HepG2 (cell line): ENCODE data around the gene MMP26.

Experiments used
- CTCF ChIP-seq: sonication (generic); formaldehyde crosslinking; IDR thresholded peaks from 2 replicates; pipeline ENCODE4 v1.5.0; 2020; ENCODE audit warnings: mild to moderate bottlenecking, missing genetic modification reagents, moderate library complexity
- HDAC2 ChIP-seq: sonication (generic); formaldehyde crosslinking; IDR thresholded peaks from 2 replicates; pipeline ENCODE4 v1.4.0; 2020; ENCODE audit warnings: missing genetic modification reagents
- POLR2AphosphoS5 ChIP-seq: IDR thresholded peaks from 2 replicates; pipeline ENCODE4 v1.6.1; 2012; ENCODE audit warnings: low read depth, low read length
- SETDB1 ChIP-seq: sonication (generic); formaldehyde crosslinking; IDR thresholded peaks from 2 replicates; pipeline ENCODE4 v1.5.1; 2020; ENCODE audit warnings: missing genetic modification reagents, mild to moderate bottlenecking, borderline replicate concordance
- ZNF354B ChIP-seq: sonication (generic); formaldehyde crosslinking; IDR thresholded peaks from 2 replicates; pipeline ENCODE4 v1.8.0; 2022; ENCODE audit warnings: mild to moderate bottlenecking, missing genetic modification reagents

- no peak for TF ChIP-seq CTCF
- no peak for TF ChIP-seq SETDB1 (CRISPR knock-in tag)
- no peak for TF ChIP-seq HDAC2 (CRISPR knock-in tag)
- TF ChIP-seq ZNF354B (CRISPR knock-in tag), result no peak
- no peak for TF ChIP-seq POLR2AphosphoS5
These were observed 39.2 kb upstream of the MMP26 start for GRCh38 chr11:4665424-4665823.
